HCT116 (cell line): ENCODE results near the gene SIVA1. TPM values are rescaled to one million over a fixed set of nuclear protein-coding genes. Genes with fewer than 3 reads are reported as not detected.

Source experiments
- ATAC-seq: fragments of 200-7000 bp; cut with Tn5 transposase; 2 replicates; pipeline ENCODE4 v1.9.1; 2020; ENCODE audit warnings: mild to moderate bottlenecking, moderate library complexity
- BruUV-seq: library from RNA; stranded (reverse); fragments of 400-500 nt; replicated peaks from 2 replicates; lab custom pipeline; 2021; lab: Mats Ljungman, UMichigan
- CTCF ChIA-PET: fragments of 300-600 bp; sonication (Branson Sonifier 250); formaldehyde crosslinking; loops from one replicate; lab custom pipeline; 2021; ENCODE audit warnings: antibody characterized with exemption; lab: Charles Lee
- POLR2A ChIA-PET: fragments of 300-600, 350-600 bp; sonication (Branson Sonifier 250); formaldehyde crosslinking; loops from one replicate; lab custom pipeline; 2021; ENCODE audit warnings: antibody characterized with exemption; lab: Charles Lee
- RAD21 ChIA-PET, 2 experiments: fragments of 300-600 bp; sonication (Branson Sonifier 250); formaldehyde crosslinking; loops; one replicate each; lab custom pipeline; 2023; ENCODE audit warnings: low total read pairs in 2 of 2; ENCODE audit not compliant: uncharacterized antibody in 2 of 2, unreplicated experiment in 2 of 2, low non-redundant PET in 1 of 2; lab: Charles Lee
- DNase-seq: peaks from one replicate; pipeline ENCODE4 v3.0.0-alpha.2; 2010; ENCODE audit warnings: low read depth, low spot score
- H2AFZ ChIP-seq: fragments of 200-600 bp; shearing (Covaris generic), sonication (generic); 2 replicates; pipeline ENCODE4 v1.6.1; 2017; ENCODE audit warnings: low read depth, mixed run types, mixed read lengths, antibody characterized with exemption, low read length; ENCODE audit not compliant: poor library complexity, severe bottlenecking
- H3K27ac ChIP-seq: 2 replicates; pipeline ENCODE4 v1.5.1; 2012; ENCODE audit warnings: low read depth, low read length
- H3K27me3 ChIP-seq: fragments of 200-600 bp; sonication (generic); 2 replicates; pipeline ENCODE4 v1.6.1; 2016; ENCODE audit warnings: mixed run types, low read length, mixed read lengths; ENCODE audit not compliant: insufficient read depth
- H3K36me3 ChIP-seq, 2 experiments: fragments of 200-500 bp in 1 of 2; fragments of 200-600 bp in 1 of 2; sonication (Bioruptor generic) in 1 of 2; sonication (generic) in 1 of 2; 2 replicates each; pipeline versions ENCODE4 v1.5.1 to v1.6.1; 2014 to 2016; ENCODE audit warnings: low read length in 2 of 2, inconsistent platforms in 1 of 2, mixed read lengths in 1 of 2, mixed run types in 1 of 2; ENCODE audit not compliant: insufficient read depth in 2 of 2, control insufficient read depth in 1 of 2
- H3K4me1 ChIP-seq, 2 experiments: fragments of 200-600 bp in 1 of 2; sonication (generic) in 1 of 2; 2 replicates each; pipeline versions ENCODE4 v1.5.1 to v1.6.1; 2012 to 2017; ENCODE audit warnings: low read length in 2 of 2, inconsistent platforms in 1 of 2, mild to moderate bottlenecking in 1 of 2, mixed read lengths in 1 of 2, mixed run types in 1 of 2, moderate library complexity in 1 of 2; ENCODE audit not compliant: insufficient read depth in 2 of 2, control insufficient read depth in 1 of 2
- H3K4me2 ChIP-seq: fragments of 200-600 bp; sonication (generic); 2 replicates; pipeline ENCODE4 v1.6.1; 2017; ENCODE audit warnings: mixed run types, low read length, mixed read lengths
- H3K4me3 ChIP-seq, 2 experiments: fragments of 200-600 bp in 1 of 2; sonication (generic) in 1 of 2; replicated peaks in 1 of 2; 2 replicates each; pipeline ENCODE4 v1.5.1; 2011 to 2016; ENCODE audit warnings: low read length in 2 of 2, control low read depth in 1 of 2, low read depth in 1 of 2, mild to moderate bottlenecking in 1 of 2, mixed read lengths in 1 of 2, mixed run types in 1 of 2
- H3K79me2 ChIP-seq: fragments of 200-600 bp; sonication (generic); 2 replicates; pipeline ENCODE4 v1.6.1; 2017; ENCODE audit warnings: mild to moderate bottlenecking, mixed run types, low read length, moderate library complexity, mixed read lengths; ENCODE audit not compliant: insufficient read depth
- H3K9ac ChIP-seq: fragments of 200-600 bp; sonication (generic); 2 replicates; pipeline ENCODE4 v1.6.1; 2016; ENCODE audit warnings: low read length, mixed read lengths
- H3K9me2 ChIP-seq: fragments of 200-600 bp; sonication (generic), shearing (Covaris generic); 2 replicates; pipeline ENCODE4 v1.6.1; 2017; ENCODE audit warnings: mixed run types, mild to moderate bottlenecking, moderate library complexity; ENCODE audit not compliant: insufficient read depth
- H3K9me3 ChIP-seq, 2 experiments: fragments of 200-500 bp in 1 of 2; fragments of 200-600 bp in 1 of 2; sonication (Bioruptor generic) in 1 of 2; sonication (generic) in 1 of 2; 2 replicates each; pipeline ENCODE4 v1.6.1; 2014 to 2017; ENCODE audit warnings: low read length in 2 of 2, mixed read lengths in 2 of 2, inconsistent platforms in 1 of 2, low read depth in 1 of 2, mild to moderate bottlenecking in 1 of 2, mixed run types in 1 of 2, moderate library complexity in 1 of 2; ENCODE audit not compliant: control insufficient read depth in 1 of 2, insufficient read depth in 1 of 2
- H4K20me1 ChIP-seq: fragments of 200-600 bp; sonication (generic), shearing (Covaris generic); 2 replicates; pipeline ENCODE4 v1.6.1; 2017; ENCODE audit warnings: mixed run types, mild to moderate bottlenecking, moderate library complexity; ENCODE audit not compliant: insufficient read depth
- EGR1 ChIP-seq: IDR thresholded peaks from 2 replicates; pipeline ENCODE4 v1.6.1; 2012; ENCODE audit warnings: low read depth
- EZH2phosphoT487 ChIP-seq: fragments of 200-600 bp; IDR thresholded peaks from 2 replicates; pipeline ENCODE4 v1.6.1; 2018; ENCODE audit warnings: antibody characterized with exemption, borderline replicate concordance
- FOSL1 ChIP-seq: IDR thresholded peaks from 2 replicates; pipeline ENCODE4 v1.6.1; 2012; ENCODE audit warnings: low read depth
- SIN3A ChIP-seq: IDR thresholded peaks from 2 replicates; pipeline ENCODE4 v1.6.1; 2012; ENCODE audit warnings: low read depth
- intact Hi-C: fragments of 100-400 bp; cut with micrococcal nuclease; formaldehyde crosslinking; loops from 2 replicates; pipeline ENCODE4 v1.10.0; 2022
- total RNA-seq: library from RNA; stranded (reverse); gene quantifications from one replicate; pipeline ENCODE4 v1.2.1, GENCODE V29; 2021; ENCODE audit not compliant: unreplicated experiment
- TF ChIP-seq, protein P1 (sequence below): IDR thresholded peaks from 2 replicates; pipeline ENCODE4 v1.6.1; 2012
- TF ChIP-seq, protein P2 (sequence below): IDR thresholded peaks from 2 replicates; pipeline ENCODE4 v1.6.1; 2011; ENCODE audit warnings: mild to moderate bottlenecking, low read length, moderate library complexity; ENCODE audit not compliant: insufficient replicate concordance; ENCODE audit errors: extremely low read depth
- TF ChIP-seq, protein P3 (sequence below): IDR thresholded peaks from 2 replicates; pipeline ENCODE4 v1.6.1; 2012; ENCODE audit warnings: low read depth
- TF ChIP-seq, protein P4 (sequence below): IDR thresholded peaks from 2 replicates; pipeline ENCODE4 v1.6.1; 2012

Gene SIVA1
- total RNA-seq, 1 experiment from 2014 or later, result 141 TPM

DNA sequence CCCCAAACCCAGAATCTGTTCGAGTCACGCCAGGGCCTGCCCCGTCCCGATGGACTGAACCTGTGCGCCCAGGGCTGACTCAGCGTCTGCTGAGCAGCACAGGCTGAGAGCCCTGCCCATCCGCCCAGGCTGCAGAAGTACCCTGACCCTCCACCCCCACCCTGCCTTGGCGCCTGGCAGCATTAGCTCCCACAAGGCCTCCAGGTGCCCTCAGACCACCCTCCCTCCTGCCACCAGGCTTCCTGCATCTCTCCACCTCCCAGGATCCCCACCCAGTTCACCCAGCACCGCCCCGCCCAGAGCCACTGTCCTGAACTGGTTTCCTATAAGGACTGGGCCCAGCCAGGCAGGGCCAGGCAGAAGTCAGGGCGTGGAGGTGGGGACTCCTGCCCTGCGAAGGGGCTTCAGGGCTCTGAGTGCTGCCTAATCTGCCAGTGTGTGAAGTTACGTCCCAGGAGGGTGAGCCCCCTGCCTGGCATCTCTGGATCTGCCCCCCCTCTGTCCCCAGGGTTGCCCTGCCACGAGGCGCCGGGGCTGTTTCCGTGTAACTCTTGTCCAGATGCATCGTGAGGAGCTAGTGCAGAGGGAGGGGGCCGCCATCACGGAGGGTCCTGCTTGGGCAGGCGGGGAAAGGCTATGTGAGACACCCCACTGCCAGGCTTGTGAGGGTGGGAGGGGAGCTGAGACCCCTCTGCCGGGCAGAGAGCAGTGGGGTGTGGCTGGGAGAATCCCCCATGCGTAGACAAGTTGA lies 19.8 kb upstream of the SIVA1 start (continued):
- TF ChIP-seq, protein P1, sequence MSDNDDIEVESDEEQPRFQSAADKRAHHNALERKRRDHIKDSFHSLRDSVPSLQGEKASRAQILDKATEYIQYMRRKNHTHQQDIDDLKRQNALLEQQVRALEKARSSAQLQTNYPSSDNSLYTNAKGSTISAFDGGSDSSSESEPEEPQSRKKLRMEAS, result no peak
- no peak for TF ChIP-seq FOSL1
- TF ChIP-seq EZH2phosphoT487, result no peak
- TF ChIP-seq, protein P2, sequence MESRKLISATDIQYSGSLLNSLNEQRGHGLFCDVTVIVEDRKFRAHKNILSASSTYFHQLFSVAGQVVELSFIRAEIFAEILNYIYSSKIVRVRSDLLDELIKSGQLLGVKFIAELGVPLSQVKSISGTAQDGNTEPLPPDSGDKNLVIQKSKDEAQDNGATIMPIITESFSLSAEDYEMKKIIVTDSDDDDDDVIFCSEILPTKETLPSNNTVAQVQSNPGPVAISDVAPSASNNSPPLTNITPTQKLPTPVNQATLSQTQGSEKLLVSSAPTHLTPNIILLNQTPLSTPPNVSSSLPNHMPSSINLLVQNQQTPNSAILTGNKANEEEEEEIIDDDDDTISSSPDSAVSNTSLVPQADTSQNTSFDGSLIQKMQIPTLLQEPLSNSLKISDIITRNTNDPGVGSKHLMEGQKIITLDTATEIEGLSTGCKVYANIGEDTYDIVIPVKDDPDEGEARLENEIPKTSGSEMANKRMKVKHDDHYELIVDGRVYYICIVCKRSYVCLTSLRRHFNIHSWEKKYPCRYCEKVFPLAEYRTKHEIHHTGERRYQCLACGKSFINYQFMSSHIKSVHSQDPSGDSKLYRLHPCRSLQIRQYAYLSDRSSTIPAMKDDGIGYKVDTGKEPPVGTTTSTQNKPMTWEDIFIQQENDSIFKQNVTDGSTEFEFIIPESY, result no peak
- TF ChIP-seq, all 23 proteins: peak for 0

DNA sequence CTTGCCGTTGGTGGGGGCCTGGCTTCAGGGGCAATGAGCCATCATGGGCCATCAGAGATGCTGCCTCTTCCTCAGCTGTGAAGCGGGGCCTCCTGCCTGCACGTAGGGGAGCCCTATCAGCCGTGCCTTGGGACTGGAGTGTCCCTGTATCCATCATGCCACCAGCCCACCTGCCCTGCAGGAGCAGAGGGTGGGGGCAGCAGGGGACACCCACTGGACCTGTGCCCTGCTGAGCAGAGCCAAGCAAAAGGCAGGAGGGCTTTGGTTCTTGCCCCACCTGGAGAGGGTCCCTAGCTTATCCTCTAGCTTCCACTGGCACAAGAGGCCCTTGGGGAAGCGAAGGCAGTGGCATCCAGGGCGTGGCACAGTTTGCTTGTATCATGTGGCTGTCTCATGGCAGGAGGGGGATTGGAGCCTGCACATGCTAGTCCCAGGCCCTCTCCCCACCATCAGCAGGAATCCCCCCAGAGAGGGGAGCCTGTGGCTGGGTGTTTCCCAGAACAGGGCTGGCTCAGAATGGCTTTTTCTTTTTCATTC lies 18.8 kb upstream of the SIVA1 start:
- Histone ChIP-seq H4K20me1 (no peaks in the 10 kb centered on the region), H2AFZ (no peak overlapping the region), H3K27ac (no peak overlapping the region)
- TF ChIP-seq SIN3A, result no peak
- TF ChIP-seq, protein P1, result no peak
- TF ChIP-seq, protein P3, sequence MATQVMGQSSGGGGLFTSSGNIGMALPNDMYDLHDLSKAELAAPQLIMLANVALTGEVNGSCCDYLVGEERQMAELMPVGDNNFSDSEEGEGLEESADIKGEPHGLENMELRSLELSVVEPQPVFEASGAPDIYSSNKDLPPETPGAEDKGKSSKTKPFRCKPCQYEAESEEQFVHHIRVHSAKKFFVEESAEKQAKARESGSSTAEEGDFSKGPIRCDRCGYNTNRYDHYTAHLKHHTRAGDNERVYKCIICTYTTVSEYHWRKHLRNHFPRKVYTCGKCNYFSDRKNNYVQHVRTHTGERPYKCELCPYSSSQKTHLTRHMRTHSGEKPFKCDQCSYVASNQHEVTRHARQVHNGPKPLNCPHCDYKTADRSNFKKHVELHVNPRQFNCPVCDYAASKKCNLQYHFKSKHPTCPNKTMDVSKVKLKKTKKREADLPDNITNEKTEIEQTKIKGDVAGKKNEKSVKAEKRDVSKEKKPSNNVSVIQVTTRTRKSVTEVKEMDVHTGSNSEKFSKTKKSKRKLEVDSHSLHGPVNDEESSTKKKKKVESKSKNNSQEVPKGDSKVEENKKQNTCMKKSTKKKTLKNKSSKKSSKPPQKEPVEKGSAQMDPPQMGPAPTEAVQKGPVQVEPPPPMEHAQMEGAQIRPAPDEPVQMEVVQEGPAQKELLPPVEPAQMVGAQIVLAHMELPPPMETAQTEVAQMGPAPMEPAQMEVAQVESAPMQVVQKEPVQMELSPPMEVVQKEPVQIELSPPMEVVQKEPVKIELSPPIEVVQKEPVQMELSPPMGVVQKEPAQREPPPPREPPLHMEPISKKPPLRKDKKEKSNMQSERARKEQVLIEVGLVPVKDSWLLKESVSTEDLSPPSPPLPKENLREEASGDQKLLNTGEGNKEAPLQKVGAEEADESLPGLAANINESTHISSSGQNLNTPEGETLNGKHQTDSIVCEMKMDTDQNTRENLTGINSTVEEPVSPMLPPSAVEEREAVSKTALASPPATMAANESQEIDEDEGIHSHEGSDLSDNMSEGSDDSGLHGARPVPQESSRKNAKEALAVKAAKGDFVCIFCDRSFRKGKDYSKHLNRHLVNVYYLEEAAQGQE, result no peak
- no peak for TF ChIP-seq EGR1
- TF ChIP-seq, protein P4, sequence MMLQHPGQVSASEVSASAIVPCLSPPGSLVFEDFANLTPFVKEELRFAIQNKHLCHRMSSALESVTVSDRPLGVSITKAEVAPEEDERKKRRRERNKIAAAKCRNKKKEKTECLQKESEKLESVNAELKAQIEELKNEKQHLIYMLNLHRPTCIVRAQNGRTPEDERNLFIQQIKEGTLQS, result no peak
- TF ChIP-seq, all 23 proteins: peak for 0
- no peak for ATAC-seq
- Histone ChIP-seq H3K9me2 (no peaks in the 10 kb centered on the region), H3K27me3 (no peaks in the 10 kb centered on the region), H3K4me3 (no peak overlapping the region), H3K36me3 (no peaks in the 10 kb centered on the region), H3K4me2 (no peak overlapping the region), H3K9ac (no peak overlapping the region), H3K9me3 (no peaks in the 10 kb centered on the region), H3K79me2 (no peaks in the 10 kb centered on the region), H3K4me1 (peaks cover 18 to 19% of the 10 kb centered on the region in 2 experiments)
- CTCF ChIA-PET, result no interaction called here
- RAD21 ChIA-PET, result no interaction called here
- POLR2A ChIA-PET, result no interaction called here
- intact Hi-C loops, result no loop called here
- BruUV-seq, result no TSS peak
- no peak for DNase-seq
